H9 (cell line): Measurements from ENCODE around the gene OXA1L. TPM values are rescaled to one million over a fixed set of nuclear protein-coding genes. Genes with fewer than 3 reads are reported as not detected.

Source experiments
- DNase-seq: peaks from one replicate; pipeline ENCODE4 v3.0.0-alpha.2; 2017
- H2AFZ ChIP-seq: one replicate; pipeline ENCODE4 v1.6.1; 2013; ENCODE audit warnings: mild to moderate bottlenecking, low read length, control low read depth, moderate library complexity
- H2AK5ac ChIP-seq: 2 replicates; pipeline ENCODE4 v1.6.1; 2013; ENCODE audit warnings: low read length, control low read depth, mixed read lengths; ENCODE audit not compliant: insufficient read length
- H2BK120ac ChIP-seq: one replicate; pipeline ENCODE4 v1.6.1; 2013; ENCODE audit warnings: low read depth, mild to moderate bottlenecking, low read length, control low read depth, inconsistent platforms; ENCODE audit not compliant: poor library complexity, severe bottlenecking
- H2BK12ac ChIP-seq: 2 replicates; pipeline ENCODE4 v1.6.1; 2013; ENCODE audit warnings: low read length, control low read depth, mixed read lengths, low read depth; ENCODE audit not compliant: insufficient read length
- H2BK15ac ChIP-seq: 2 replicates; pipeline ENCODE4 v1.6.1; 2013; ENCODE audit warnings: low read depth, low read length, control low read depth
- H2BK20ac ChIP-seq: one replicate; pipeline ENCODE4 v1.6.1; 2013; ENCODE audit warnings: low read depth, mild to moderate bottlenecking, low read length, control low read depth, inconsistent platforms; ENCODE audit not compliant: poor library complexity, severe bottlenecking
- H2BK5ac ChIP-seq: 2 replicates; pipeline ENCODE4 v1.6.1; 2013; ENCODE audit warnings: low read length, control low read depth, mixed read lengths; ENCODE audit not compliant: insufficient read length
- H3K14ac ChIP-seq: 2 replicates; pipeline ENCODE4 v1.6.1; 2013; ENCODE audit warnings: low read length, control low read depth; ENCODE audit not compliant: insufficient read depth
- H3K18ac ChIP-seq: 2 replicates; pipeline ENCODE4 v1.6.1; 2013; ENCODE audit warnings: low read depth, mild to moderate bottlenecking, mixed read lengths, low read length, control low read depth; ENCODE audit not compliant: insufficient read length
- H3K23ac ChIP-seq: 2 replicates; pipeline ENCODE4 v1.6.1; 2013; ENCODE audit warnings: low read length, control low read depth, mixed read lengths, low read depth; ENCODE audit not compliant: insufficient read length
- H3K23me2 ChIP-seq: 2 replicates; pipeline ENCODE4 v1.6.1; 2013; ENCODE audit warnings: low read depth, mild to moderate bottlenecking, mixed read lengths, low read length, control low read depth; ENCODE audit not compliant: insufficient read length, poor library complexity, severe bottlenecking
- H3K27ac ChIP-seq: 2 replicates; pipeline ENCODE4 v1.5.1; 2013; ENCODE audit warnings: low read length, control low read depth, mixed read lengths, low read depth; ENCODE audit not compliant: insufficient read length
- H3K27me3 ChIP-seq: 2 replicates; pipeline ENCODE4 v1.6.1; 2013; ENCODE audit warnings: low read length, control low read depth, inconsistent platforms; ENCODE audit not compliant: insufficient read depth
- H3K4ac ChIP-seq: 2 replicates; pipeline ENCODE4 v1.6.1; 2013; ENCODE audit warnings: low read depth, mild to moderate bottlenecking, control low read depth, inconsistent platforms, low read length, moderate library complexity
- H3K4me1 ChIP-seq: 2 replicates; pipeline ENCODE4 v1.6.1; 2013; ENCODE audit warnings: low read length, control low read depth, inconsistent platforms; ENCODE audit not compliant: insufficient read depth
- H3K4me2 ChIP-seq: 2 replicates; pipeline ENCODE4 v1.6.1; 2013; ENCODE audit warnings: low read length, control low read depth, mixed read lengths; ENCODE audit not compliant: insufficient read length, insufficient read depth
- H3K56ac ChIP-seq: 2 replicates; pipeline ENCODE4 v1.6.1; 2013; ENCODE audit warnings: low read depth, mild to moderate bottlenecking, mixed read lengths, low read length, control low read depth; ENCODE audit not compliant: insufficient read length
- H3K79me1 ChIP-seq: 2 replicates; pipeline ENCODE4 v1.6.1; 2013; ENCODE audit warnings: low read depth, mild to moderate bottlenecking, moderate library complexity, low read length, control low read depth, inconsistent platforms; ENCODE audit not compliant: insufficient read depth, poor library complexity, severe bottlenecking
- H3K79me2 ChIP-seq: 2 replicates; pipeline ENCODE4 v1.6.1; 2013; ENCODE audit warnings: low read length, control low read depth, inconsistent platforms; ENCODE audit not compliant: insufficient read depth
- H3K9ac ChIP-seq: 2 replicates; pipeline ENCODE4 v1.6.1; 2013; ENCODE audit warnings: low read length, control low read depth, mixed read lengths; ENCODE audit not compliant: insufficient read length; ENCODE audit errors: extremely low read depth
- H3K9me3 ChIP-seq: one replicate; pipeline ENCODE4 v1.6.1; 2013; ENCODE audit warnings: low read depth, low read length, inconsistent platforms; ENCODE audit not compliant: control insufficient read depth
- H3T11ph ChIP-seq: one replicate; pipeline ENCODE4 v1.6.1; 2013; ENCODE audit warnings: mild to moderate bottlenecking, low read length, control low read depth, inconsistent platforms
- H4K20me1 ChIP-seq: one replicate; pipeline ENCODE4 v1.6.1; 2013; ENCODE audit not compliant: control insufficient read depth, insufficient read length, insufficient read depth
- H4K5ac ChIP-seq: 2 replicates; pipeline ENCODE4 v1.6.1; 2013; ENCODE audit warnings: low read depth, mild to moderate bottlenecking, mixed read lengths, low read length, control low read depth; ENCODE audit not compliant: insufficient read length
- H4K8ac ChIP-seq: replicated peaks from 2 replicates; pipeline ENCODE4 v1.6.1; 2013; ENCODE audit warnings: low read length, control low read depth, mixed read lengths, low read depth; ENCODE audit not compliant: insufficient read length
- H4K91ac ChIP-seq: 2 replicates; pipeline ENCODE4 v1.6.1; 2013; ENCODE audit warnings: low read depth, mild to moderate bottlenecking, moderate library complexity, mixed read lengths, low read length, control low read depth; ENCODE audit not compliant: insufficient read length
- H3K27ac Mint-ChIP-seq, 3 experiments: 2 replicates in 2 of 3; 3 replicates in 1 of 3; pipeline ENCODE4 v1.8.0; 2020 to 2021; ENCODE audit warnings: mixed read lengths in 3 of 3, mild to moderate bottlenecking in 1 of 3, moderate library complexity in 1 of 3
- H3K27me3 Mint-ChIP-seq: 2 replicates; pipeline ENCODE4 v1.8.0; 2021; ENCODE audit warnings: low read depth, mild to moderate bottlenecking, moderate library complexity, mixed read lengths
- H3K36me3 Mint-ChIP-seq, 3 experiments: 2 replicates in 2 of 3; 3 replicates in 1 of 3; pipeline ENCODE4 v1.8.0; 2020 to 2021; ENCODE audit warnings: low read depth in 3 of 3, mixed read lengths in 3 of 3; ENCODE audit not compliant: insufficient read depth in 1 of 3
- H3K4me1 Mint-ChIP-seq, 2 experiments: 2 replicates each; pipeline ENCODE4 v1.8.0; 2020; ENCODE audit warnings: mixed read lengths in 2 of 2
- H3K4me3 Mint-ChIP-seq, 2 experiments: 2 replicates in 1 of 2; 3 replicates in 1 of 2; pipeline ENCODE4 v1.8.0; 2020 to 2021; ENCODE audit warnings: mild to moderate bottlenecking in 2 of 2, mixed read lengths in 2 of 2, moderate library complexity in 1 of 2
- H3K9me3 Mint-ChIP-seq, 2 experiments: 2 replicates in 1 of 2; 3 replicates in 1 of 2; pipeline ENCODE4 v1.8.0; 2020; ENCODE audit warnings: mild to moderate bottlenecking in 2 of 2, mixed read lengths in 2 of 2, moderate library complexity in 1 of 2
- CTCF ChIP-seq: fragments of 200-600 bp; sonication (generic); conservative IDR thresholded peaks from 3 replicates; pipeline ENCODE4 v1.8.0; 2021; ENCODE audit warnings: antibody characterized with exemption, mild to moderate bottlenecking
- WGBS: extraction: QIAGEN DNeasy Blood & Tissue Kit; methylation state at CpG from one replicate; pipeline ENCODE4 v1.1.7; 2013; ENCODE audit warnings: missing lambda C conversion rate, low lambda C conversion rate, mixed read lengths; ENCODE audit not compliant: insufficient read length; ENCODE audit errors: extremely low coverage; 5-methylcytosine and 5-hydroxymethylcytosine counted together
- total RNA-seq: library from RNA; stranded (reverse); gene quantifications from 2 replicates; pipeline ENCODE4 v1.2.1, GENCODE V29; 2021

The OXA1L gene
- total RNA-seq, 1 experiment from 2014 or later: 128 TPM

- Mint-ChIP-seq H3K4me1 (peaks cover 27 to 34% of the 10 kb centered on the region in 2 experiments), H3K27ac (no peak overlapping the region), H3K27me3 (no peaks in the 10 kb centered on the region), H3K4me3 (no peak overlapping the region), H3K9me3 (no peaks in the 10 kb centered on the region), H3K36me3 (no peaks in the 10 kb centered on the region)
- WGBS: no CpG with 5 or more reads among the region's 2 CpGs
- no peak overlapping the region for H2AFZ ChIP-seq
- no peak for TF ChIP-seq CTCF
- H3K4ac ChIP-seq: no peak overlapping the region
- H4K20me1 ChIP-seq: no peaks in the 10 kb centered on the region
- no peak overlapping the region for H2BK15ac ChIP-seq
- H3K23me2 ChIP-seq: no peaks in the 10 kb centered on the region
- no peak overlapping the region for H2BK20ac ChIP-seq
- H3K4me1 ChIP-seq: peaks cover 11% of the 10 kb centered on the region; the same call in 1 of the 2 replicates
- no peaks in the 10 kb centered on the region for H3K79me2 ChIP-seq
- H4K8ac ChIP-seq: no peak overlapping the region
- H3K27me3 ChIP-seq: no peaks in the 10 kb centered on the region
- H3K9me3 ChIP-seq: no peaks in the 10 kb centered on the region
- H4K91ac ChIP-seq: no peak overlapping the region
- no peak overlapping the region for H3K9ac ChIP-seq
- no peak overlapping the region for H3K56ac ChIP-seq
- H3K23ac ChIP-seq: no peak overlapping the region
- no peak overlapping the region for H2BK12ac ChIP-seq
- no peak overlapping the region for H2BK5ac ChIP-seq
- H3K14ac ChIP-seq: no peak overlapping the region
- H3K79me1 ChIP-seq: no peaks in the 10 kb centered on the region
- H3K4me2 ChIP-seq: no peak overlapping the region
- no peak for DNase-seq
- H4K5ac ChIP-seq: no peak overlapping the region
- H2BK120ac ChIP-seq: no peak overlapping the region
- H2AK5ac ChIP-seq: no peak overlapping the region
- H3T11ph ChIP-seq: no peak overlapping the region
- no peak overlapping the region for H3K18ac ChIP-seq
- H3K27ac ChIP-seq: no peak overlapping the region
Measured at GRCh38 chr14:22811722-22812121, 45.2 kb downstream of the OXA1L start.
